OCI-LY1 (cell line): Measurements from ENCODE around the gene TRIP10.
"Not testable (repeated sequence)": the region's sequence is repeated elsewhere in the genome, so short reads cannot be mapped to it uniquely, and the experiment has no call there.

Source experiments
- CTCF ChIP-seq: fragments of 200-600 bp; sonication (generic), shearing (Covaris generic); IDR thresholded peaks from 2 replicates; pipeline ENCODE4 v1.5.1; 2017; ENCODE audit warnings: mild to moderate bottlenecking, antibody characterized with exemption, low read length, moderate library complexity, mixed read lengths
- EZH2 ChIP-seq: fragments of 200-600 bp; sonication (generic), shearing (Covaris generic); IDR thresholded peaks from 2 replicates; pipeline ENCODE4 v1.8.0; 2017; ENCODE audit warnings: borderline replicate concordance, mixed run types, mild to moderate bottlenecking, antibody characterized with exemption, low read length, moderate library complexity, mixed read lengths

- TF ChIP-seq CTCF, EZH2: not testable (repeated sequence)
Measured at GRCh38 chr19:6776045-6776444, 36.6 kb downstream of the TRIP10 start.
